Astrocyte (in vitro differentiated cells and primary cell): Measurements from ENCODE around the gene ACACB. TPM values are rescaled to one million over a fixed set of nuclear protein-coding genes. Genes with fewer than 3 reads are reported as not detected.

Source experiments
- DNase-seq: peaks from one replicate; pipeline ENCODE4 v3.0.0-alpha.2; 2010; ENCODE audit warnings: low read depth
- FAIRE-seq: peaks from 2 replicates; lab custom pipeline; 2011; peaks lifted over from hg19 to GRCh38; lab: Jason Lieb, UNC
- H2AFZ ChIP-seq: 2 replicates; pipeline ENCODE4 v1.6.0; 2012; ENCODE audit warnings: low read depth, low read length, inconsistent platforms
- H3K27ac ChIP-seq: 2 replicates; pipeline ENCODE4 v1.5.1; 2011; ENCODE audit warnings: low read depth, low read length, inconsistent platforms
- H3K27me3 ChIP-seq: 2 replicates; pipeline ENCODE4 v1.6.0; 2011; ENCODE audit warnings: low read length, inconsistent platforms; ENCODE audit not compliant: insufficient read depth
- H3K36me3 ChIP-seq: 2 replicates; pipeline ENCODE4 v1.5.1; 2011; ENCODE audit warnings: low read length, inconsistent platforms; ENCODE audit not compliant: insufficient read depth
- H3K4me1 ChIP-seq: 2 replicates; pipeline ENCODE4 v1.5.1; 2011; ENCODE audit warnings: low read length, inconsistent platforms; ENCODE audit not compliant: insufficient read depth
- H3K4me2 ChIP-seq: 2 replicates; pipeline ENCODE4 v1.6.0; 2012; ENCODE audit warnings: low read length, inconsistent platforms
- H3K4me3 ChIP-seq: 2 replicates; pipeline ENCODE4 v1.5.1; 2011; ENCODE audit warnings: low read depth, mild to moderate bottlenecking, low read length, inconsistent platforms; ENCODE audit not compliant: insufficient read depth
- H3K79me2 ChIP-seq: 2 replicates; pipeline ENCODE4 v1.6.0; 2012; ENCODE audit warnings: mild to moderate bottlenecking, low read length, inconsistent platforms; ENCODE audit not compliant: insufficient read depth
- H3K9ac ChIP-seq: 2 replicates; pipeline ENCODE4 v1.6.0; 2012; ENCODE audit warnings: mild to moderate bottlenecking, low read length, inconsistent platforms
- H3K9me3 ChIP-seq: 2 replicates; pipeline ENCODE4 v1.5.1; 2012; ENCODE audit warnings: low read depth, mild to moderate bottlenecking, low read length, inconsistent platforms; ENCODE audit not compliant: insufficient read depth
- H4K20me1 ChIP-seq: 2 replicates; pipeline ENCODE4 v1.6.0; 2012; ENCODE audit warnings: low read length, inconsistent platforms; ENCODE audit not compliant: insufficient read depth
- H3K27ac Mint-ChIP-seq: one replicate; pipeline ENCODE4 v1.8.0; 2021; ENCODE audit warnings: mild to moderate bottlenecking, mixed read lengths; ENCODE audit not compliant: unreplicated experiment
- H3K27me3 Mint-ChIP-seq: one replicate; pipeline ENCODE4 v1.8.0; 2021; ENCODE audit warnings: low read depth, mixed read lengths; ENCODE audit not compliant: unreplicated experiment
- H3K36me3 Mint-ChIP-seq: one replicate; pipeline ENCODE4 v1.8.0; 2021; ENCODE audit warnings: low read depth, mixed read lengths; ENCODE audit not compliant: unreplicated experiment
- H3K4me1 Mint-ChIP-seq: one replicate; pipeline ENCODE4 v1.8.0; 2021; ENCODE audit warnings: low read depth, mixed read lengths; ENCODE audit not compliant: unreplicated experiment
- H3K4me3 Mint-ChIP-seq: one replicate; pipeline ENCODE4 v1.8.0; 2021; ENCODE audit warnings: mild to moderate bottlenecking, moderate library complexity, mixed read lengths; ENCODE audit not compliant: unreplicated experiment
- H3K9me3 Mint-ChIP-seq: one replicate; pipeline ENCODE4 v1.8.0; 2021; ENCODE audit warnings: mild to moderate bottlenecking, mixed read lengths; ENCODE audit not compliant: unreplicated experiment
- CTCF ChIP-seq: IDR thresholded peaks from 2 replicates; pipeline ENCODE4 v1.5.1; 2011; ENCODE audit warnings: low read depth, mild to moderate bottlenecking, inconsistent platforms, low read length, moderate library complexity; ENCODE audit not compliant: insufficient read depth
- EZH2 ChIP-seq: IDR thresholded peaks from 2 replicates; pipeline ENCODE4 v1.6.1; 2012; ENCODE audit warnings: mild to moderate bottlenecking, low read length, inconsistent platforms; ENCODE audit not compliant: insufficient read depth
- total RNA-seq: library from RNA; stranded (reverse); gene quantifications from 2 replicates; pipeline ENCODE4 v1.2.1, GENCODE V29; 2021

The ACACB gene
- total RNA-seq, 1 donor from 2014 or later, result 3.9 TPM

- H3K27ac ChIP-seq, result peak overlapping the region; percentile 67
- H4K20me1 ChIP-seq, result peaks cover 10% of the 10 kb centered on the region
- no peak for FAIRE-seq
Observed at GRCh38 chr12:109098651-109099050, 17.7 kb upstream of the ACACB start.

GRCh38 chr12:109099431-109100020 lies 16.9 kb upstream of the ACACB start:
- Mint-ChIP-seq H3K9me3 (no peaks in the 10 kb centered on the region), H3K27ac (no peak overlapping the region), H3K4me3 (peak overlapping the region; percentile 92), H3K36me3 (peaks cover 22% of the 10 kb centered on the region), H3K4me1 (peaks cover 22% of the 10 kb centered on the region), H3K27me3 (peaks cover 2% of the 10 kb centered on the region)
- no peak overlapping the region for H2AFZ ChIP-seq
- H3K4me1 ChIP-seq, result peaks cover 18% of the 10 kb centered on the region
- no peak for FAIRE-seq
- H3K9ac ChIP-seq, result peak overlapping the region; percentile 86
- DNase-seq, result peak; percentile 14
- peaks cover 14% of the 10 kb centered on the region for H3K79me2 ChIP-seq
- peaks cover 10% of the 10 kb centered on the region for H4K20me1 ChIP-seq
- H3K36me3 ChIP-seq, result peaks cover 14% of the 10 kb centered on the region
- no peaks in the 10 kb centered on the region for H3K9me3 ChIP-seq
- no peak for TF ChIP-seq EZH2
- TF ChIP-seq CTCF, result no peak
- no peaks in the 10 kb centered on the region for H3K27me3 ChIP-seq
- no peak overlapping the region for H3K27ac ChIP-seq
- H3K4me3 ChIP-seq, result peak overlapping the region; percentile 85
- H3K4me2 ChIP-seq, result peak overlapping the region; percentile 93

More at GRCh38 chr12:109098651-109099050, 17.7 kb upstream of the ACACB start:
- H3K27me3 ChIP-seq, result no peaks in the 10 kb centered on the region
- peak overlapping the region; percentile 86 for H3K9ac ChIP-seq
- H3K4me3 Mint-ChIP-seq, result peak overlapping the region; percentile 92
- H3K9me3 ChIP-seq, result no peaks in the 10 kb centered on the region
- H2AFZ ChIP-seq, result peak overlapping the region; percentile 91
- peak overlapping the region; percentile 80 for H3K27ac Mint-ChIP-seq
- H3K4me1 Mint-ChIP-seq, result peaks cover 22% of the 10 kb centered on the region
- TF ChIP-seq CTCF (no peak), EZH2 (no peak)
- peaks cover 18% of the 10 kb centered on the region for H3K4me1 ChIP-seq
- peaks cover 19% of the 10 kb centered on the region for H3K36me3 Mint-ChIP-seq
- peaks cover 13% of the 10 kb centered on the region for H3K36me3 ChIP-seq
- H3K79me2 ChIP-seq, result peaks cover 14% of the 10 kb centered on the region
- peaks cover 2% of the 10 kb centered on the region for H3K27me3 Mint-ChIP-seq
- peak overlapping the region; percentile 93 for H3K4me2 ChIP-seq
- no peaks in the 10 kb centered on the region for H3K9me3 Mint-ChIP-seq
- peak overlapping the region; percentile 85 for H3K4me3 ChIP-seq
- DNase-seq, result peak; percentile 8

- no peaks in the 10 kb centered on the region for H3K27me3 Mint-ChIP-seq
- Histone ChIP-seq H3K36me3 (peaks cover 18% of the 10 kb centered on the region), H3K27me3 (no peaks in the 10 kb centered on the region), H3K4me3 (no peak overlapping the region), H3K9me3 (no peaks in the 10 kb centered on the region), H3K4me2 (no peak overlapping the region), H4K20me1 (peaks cover 18% of the 10 kb centered on the region), H3K9ac (no peak overlapping the region), H3K79me2 (peaks cover 14% of the 10 kb centered on the region), H3K4me1 (peaks cover 18% of the 10 kb centered on the region), H2AFZ (no peak overlapping the region), H3K27ac (no peak overlapping the region)
- no peak for DNase-seq
- no peak overlapping the region for H3K27ac Mint-ChIP-seq
- peaks cover 22% of the 10 kb centered on the region for H3K4me1 Mint-ChIP-seq
- no peak overlapping the region for H3K4me3 Mint-ChIP-seq
- FAIRE-seq, result no peak
- no peaks in the 10 kb centered on the region for H3K9me3 Mint-ChIP-seq
- no peak for TF ChIP-seq CTCF
- no peak for TF ChIP-seq EZH2
- peaks cover 27% of the 10 kb centered on the region for H3K36me3 Mint-ChIP-seq
Observed at GRCh38 chr12:109100741-109101140, 15.6 kb upstream of the ACACB start.
